GM19328 (cell line): ENCODE results near the gene PIGC.

Experiments
- ATAC-seq: cut with Tn5 transposase; IDR thresholded peaks from one replicate; pipeline ENCODE4 v1.9.1; 2021; ENCODE audit warnings: mild to moderate bottlenecking, moderate library complexity; ENCODE audit not compliant: unreplicated experiment

PIGC gene

GRCh38 chr1:172443666-172444453 lies at the start of gene PIGC:
Gene PIGC (minus strand): TSS chr1:172444069. CDS start chr1:172442622, 1,447 bp downstream.
- peak; percentile 100 for ATAC-seq

- ATAC-seq = no peak
Observed at GRCh38 chr1:172492421-172492820, 48.6 kb upstream of the PIGC start.

GRCh38 chr1:172489847-172490246 lies 46.0 kb upstream of the PIGC start:
- ATAC-seq = no peak

GRCh38 chr1:172488393-172488792 lies 44.5 kb upstream of the PIGC start:
- no peak for ATAC-seq

- ATAC-seq = no peak
Observed at GRCh38 chr1:172487550-172487949, 43.7 kb upstream of the PIGC start.

- no peak for ATAC-seq
Observed at GRCh38 chr1:172486805-172487454, 43.1 kb upstream of the PIGC start.

- no peak for ATAC-seq
Observed at GRCh38 chr1:172485626-172486025, 41.8 kb upstream of the PIGC start.

- no peak for ATAC-seq
Observed at GRCh38 chr1:172484252-172484651, 40.4 kb upstream of the PIGC start.

GRCh38 chr1:172483448-172483847 lies 39.6 kb upstream of the PIGC start:
- ATAC-seq = no peak

- ATAC-seq = no peak
Observed at GRCh38 chr1:172482044-172482443, 38.2 kb upstream of the PIGC start.

GRCh38 chr1:172480431-172480830 lies 36.6 kb upstream of the PIGC start:
- no peak for ATAC-seq

GRCh38 chr1:172478485-172478884 lies 34.6 kb upstream of the PIGC start:
- ATAC-seq = no peak

GRCh38 chr1:172477741-172478140 lies 33.9 kb upstream of the PIGC start:
- ATAC-seq = no peak

- no peak for ATAC-seq
Observed at GRCh38 chr1:172477216-172477615, 33.3 kb upstream of the PIGC start.

GRCh38 chr1:172476218-172476811 lies 32.4 kb upstream of the PIGC start:
- no peak for ATAC-seq

- no peak for ATAC-seq
Observed at GRCh38 chr1:172473842-172474241, 30.0 kb upstream of the PIGC start.

- ATAC-seq = no peak
Observed at GRCh38 chr1:172473302-172473701, 29.4 kb upstream of the PIGC start.

- no peak for ATAC-seq
Observed at GRCh38 chr1:172472495-172472894, 28.6 kb upstream of the PIGC start.

- ATAC-seq = no peak
Observed at GRCh38 chr1:172471666-172472065, 27.8 kb upstream of the PIGC start.

- no peak for ATAC-seq
Observed at GRCh38 chr1:172470149-172470548, 26.3 kb upstream of the PIGC start.

- no peak for ATAC-seq
Observed at GRCh38 chr1:172469717-172470116, 25.8 kb upstream of the PIGC start.

GRCh38 chr1:172468296-172468695 lies 24.4 kb upstream of the PIGC start:
- ATAC-seq = no peak
